GM19023 (cell line): ENCODE measurements around the gene EIF4G3.
"Not testable (repeated sequence)": the region's sequence is repeated elsewhere in the genome, so short reads cannot be mapped to it uniquely, and the experiment has no call there.

ENCODE experiments used
- ATAC-seq: cut with Tn5 transposase; IDR thresholded peaks from one replicate; pipeline ENCODE4 v1.9.1; 2021; ENCODE audit warnings: mild to moderate bottlenecking, moderate library complexity; ENCODE audit not compliant: unreplicated experiment

The EIF4G3 gene

DNA sequence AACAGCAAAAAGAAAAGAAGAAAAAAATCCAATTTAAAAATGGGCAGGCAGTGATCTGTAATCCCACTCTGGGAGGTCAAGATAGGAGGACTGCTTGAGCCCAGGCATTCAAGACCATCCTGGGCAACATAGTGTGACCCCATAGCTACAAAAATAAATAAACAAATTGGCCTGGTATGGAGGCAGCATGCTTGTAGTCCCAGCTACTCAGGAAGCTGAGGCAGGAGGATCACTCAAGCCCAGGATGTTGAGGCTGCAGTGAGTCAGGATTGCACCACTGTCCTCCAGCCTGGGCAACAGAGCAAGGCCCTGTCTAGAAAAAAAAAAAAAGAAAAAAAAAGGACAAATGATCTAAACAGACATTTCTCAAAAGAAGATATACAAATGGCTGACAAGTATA lies 99.6 kb downstream of the EIF4G3 start:
- no peak for ATAC-seq

DNA sequence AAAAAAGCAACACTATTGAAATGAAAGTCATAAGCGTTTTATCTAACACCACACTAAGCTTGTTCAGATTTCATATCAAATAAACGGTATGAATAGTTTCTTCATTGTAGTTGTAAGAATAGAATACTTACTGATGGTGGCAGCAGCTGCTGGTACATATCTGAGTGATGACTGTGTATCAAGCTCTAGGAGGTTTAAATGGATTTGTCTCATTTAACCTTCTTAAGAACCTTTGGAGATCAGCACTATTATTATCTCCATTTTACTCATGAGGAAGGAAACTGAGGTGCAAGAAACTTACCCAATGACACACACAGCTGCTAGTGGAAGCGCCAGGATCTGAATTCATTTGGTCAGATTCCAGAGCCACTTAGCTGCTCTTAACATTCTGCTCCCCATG lies 104.0 kb downstream of the EIF4G3 start:
- no peak for ATAC-seq

GRCh38 chr1:21069549-21069948 lies 107.1 kb downstream of the EIF4G3 start:
- no peak for ATAC-seq

GRCh38 chr1:21068937-21069336 lies 107.8 kb downstream of the EIF4G3 start:
- ATAC-seq: no peak

DNA sequence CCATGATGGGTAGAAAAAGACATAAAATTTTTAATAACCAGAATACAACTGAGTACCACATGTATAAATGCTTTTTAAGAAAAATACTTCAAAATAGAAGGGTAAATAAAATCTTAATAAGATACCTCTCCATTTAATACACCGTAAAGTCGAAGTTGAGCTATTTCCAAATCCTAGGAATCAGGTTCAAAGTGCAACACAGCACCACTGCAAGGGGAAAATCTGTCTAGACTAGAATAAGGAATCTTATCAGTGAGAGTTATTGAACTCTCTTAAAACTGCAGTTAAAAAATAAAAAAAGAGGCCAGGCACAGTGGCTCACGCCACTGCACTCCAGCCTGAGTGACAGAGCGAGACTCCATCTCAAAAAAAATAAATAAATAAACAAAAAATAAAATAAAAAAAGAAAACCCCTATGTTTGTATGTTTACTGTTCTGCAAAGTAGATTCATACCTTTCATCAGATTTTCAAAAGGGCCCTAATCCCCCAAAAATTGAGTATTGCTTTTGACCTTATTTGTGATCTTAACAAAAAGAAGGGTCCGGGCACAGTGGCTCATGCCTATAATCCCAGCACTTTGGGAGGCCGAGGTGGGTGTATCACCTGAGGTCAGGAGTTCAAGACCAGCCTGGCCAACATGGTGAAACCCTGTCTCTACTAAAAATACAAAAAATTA lies 109.0 kb downstream of the EIF4G3 start:
- ATAC-seq: no peak

DNA sequence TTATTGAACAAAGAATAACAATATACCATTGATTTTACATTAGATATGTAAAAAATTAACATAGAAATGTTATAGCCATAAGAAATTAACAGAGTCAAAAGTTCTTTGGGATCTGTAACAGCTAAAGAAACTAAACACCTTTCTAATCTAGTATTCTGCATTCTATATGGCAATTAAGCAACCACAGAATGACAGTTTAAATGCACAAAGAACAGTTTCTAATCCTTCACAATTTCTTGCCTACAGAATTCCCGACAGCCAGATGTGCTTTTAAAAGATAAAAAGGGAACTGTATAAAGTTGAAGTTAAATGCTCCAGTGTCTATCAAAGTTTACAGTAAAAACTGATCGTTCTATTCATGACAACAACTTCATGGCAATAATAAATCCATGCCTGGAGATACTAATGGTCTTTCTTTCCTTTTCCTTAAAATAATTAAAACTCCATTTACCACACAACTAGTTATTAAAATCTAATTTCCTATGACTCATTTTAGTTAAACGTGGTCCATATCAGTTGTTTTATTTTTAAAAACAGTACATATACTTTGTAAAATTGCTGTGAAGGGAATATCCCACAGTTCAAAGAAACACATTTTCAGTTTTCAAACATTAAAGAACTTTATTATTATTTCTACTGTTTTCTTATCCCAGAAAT lies 110.2 kb downstream of the EIF4G3 start:
- no peak for ATAC-seq

- ATAC-seq: no peak
These were observed 110.8 kb downstream of the EIF4G3 start for GRCh38 chr1:21065851-21066250.

- ATAC-seq: no peak
These were observed 112.6 kb downstream of the EIF4G3 start for GRCh38 chr1:21064057-21064456.

DNA sequence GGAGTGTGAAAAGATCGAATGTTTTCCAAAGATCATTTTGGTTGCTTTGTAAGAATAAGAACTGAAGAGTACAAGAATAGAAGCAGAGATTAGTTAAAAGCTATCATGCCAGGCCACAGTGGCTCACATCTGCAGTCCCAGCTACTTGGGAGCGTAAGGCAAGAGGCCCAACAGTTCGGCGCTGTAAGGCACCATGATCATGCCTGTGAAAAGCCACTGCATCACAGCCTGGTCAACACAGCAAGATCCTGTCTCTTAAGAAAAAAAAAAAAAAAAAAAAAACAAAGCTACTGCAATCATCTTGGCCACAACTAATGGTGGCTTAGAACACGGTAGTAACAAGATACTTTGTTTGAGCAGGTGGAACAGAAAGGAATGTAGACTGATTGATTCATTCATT lies 116.2 kb downstream of the EIF4G3 start:
- ATAC-seq: no peak

DNA sequence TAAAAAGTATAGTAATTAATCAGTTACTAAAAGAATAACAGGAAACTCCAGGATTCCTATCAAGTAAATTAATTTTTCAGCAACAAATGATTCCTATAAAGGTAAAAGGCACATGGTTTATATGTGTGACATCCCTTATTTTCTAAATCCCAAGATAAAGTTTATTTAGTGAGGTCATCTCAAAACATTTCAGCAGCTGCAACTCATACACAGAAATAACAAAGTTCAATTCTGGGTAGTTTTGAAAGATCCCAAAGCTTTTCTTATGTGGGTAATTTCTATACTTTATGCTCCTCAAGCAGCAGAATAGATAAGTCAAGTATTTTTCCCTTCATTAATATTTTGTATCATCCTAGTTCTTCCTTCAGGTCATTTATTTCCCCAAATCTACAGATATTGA lies 117.7 kb downstream of the EIF4G3 start:
- no peak for ATAC-seq

- no peak for ATAC-seq
These were observed 118.5 kb downstream of the EIF4G3 start for GRCh38 chr1:21058035-21058793.

DNA sequence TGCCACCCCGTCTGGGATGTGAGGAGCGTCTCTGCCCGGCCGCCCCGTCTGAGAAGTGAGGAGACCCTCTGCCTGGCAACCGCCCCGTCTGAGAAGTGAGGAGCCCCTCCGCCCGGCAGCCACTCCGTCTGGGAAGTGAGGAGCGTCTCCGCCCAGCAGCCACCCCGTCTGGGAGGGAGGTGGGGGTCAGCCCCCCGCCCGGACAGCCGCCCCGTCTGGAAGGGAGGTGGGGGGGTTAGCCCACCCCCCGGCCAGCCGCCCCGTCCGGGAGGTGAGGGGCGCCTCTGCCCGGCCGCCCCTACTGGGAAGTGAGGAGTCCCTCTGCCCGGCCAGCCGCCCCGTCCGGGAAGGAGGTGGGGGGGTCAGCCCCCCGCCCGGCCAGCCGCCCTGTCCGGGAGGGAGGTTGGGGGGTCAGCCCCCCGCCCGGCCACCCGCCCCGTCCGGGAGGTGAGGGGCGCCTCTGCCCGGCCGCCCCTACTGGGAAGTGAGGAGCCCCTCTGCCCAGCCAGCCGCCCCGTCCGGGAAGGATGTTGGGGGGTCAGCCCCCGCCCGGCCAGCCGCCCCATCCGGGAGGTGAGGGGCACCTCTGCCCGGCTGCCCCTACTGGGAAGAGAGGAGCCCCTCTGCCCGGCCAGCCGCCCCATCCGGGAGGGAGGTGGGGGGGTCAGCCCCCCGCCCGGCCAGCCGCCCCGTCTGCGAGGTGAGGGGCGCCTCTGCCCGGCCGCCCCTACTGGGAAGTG lies 123.3 kb downstream of the EIF4G3 start:
- ATAC-seq: not testable (repeated sequence)

- ATAC-seq: no peak
These were observed 124.7 kb downstream of the EIF4G3 start for GRCh38 chr1:21052034-21052433.

GRCh38 chr1:21051177-21051825 lies 125.4 kb downstream of the EIF4G3 start:
- ATAC-seq: no peak

GRCh38 chr1:21050031-21050430 lies 126.7 kb downstream of the EIF4G3 start:
- no peak for ATAC-seq

- ATAC-seq: no peak
These were observed 128.2 kb downstream of the EIF4G3 start for GRCh38 chr1:21048462-21048861.

- no peak for ATAC-seq
These were observed 130.6 kb downstream of the EIF4G3 start for GRCh38 chr1:21046132-21046531.

- no peak for ATAC-seq
These were observed 131.3 kb downstream of the EIF4G3 start for GRCh38 chr1:21045351-21045750.

GRCh38 chr1:21042929-21043605 lies 133.6 kb downstream of the EIF4G3 start:
- ATAC-seq: no peak

- no peak for ATAC-seq
These were observed 135.2 kb downstream of the EIF4G3 start for GRCh38 chr1:21041541-21041940.
